GM19324 (cell line): ENCODE data around the gene ANKS1B.
A peak's percentile ranks its signal among the peaks of the same experiment; 100 is the strongest.
"Not testable (repeated sequence)": the region's sequence is repeated elsewhere in the genome, so short reads cannot be mapped to it uniquely, and the experiment has no call there.

ENCODE experiments used
- ATAC-seq: cut with Tn5 transposase; IDR thresholded peaks from one replicate; pipeline ENCODE4 v1.9.1; 2021; ENCODE audit warnings: mild to moderate bottlenecking, moderate library complexity; ENCODE audit not compliant: unreplicated experiment, low FRiP score

The ANKS1B gene

DNA sequence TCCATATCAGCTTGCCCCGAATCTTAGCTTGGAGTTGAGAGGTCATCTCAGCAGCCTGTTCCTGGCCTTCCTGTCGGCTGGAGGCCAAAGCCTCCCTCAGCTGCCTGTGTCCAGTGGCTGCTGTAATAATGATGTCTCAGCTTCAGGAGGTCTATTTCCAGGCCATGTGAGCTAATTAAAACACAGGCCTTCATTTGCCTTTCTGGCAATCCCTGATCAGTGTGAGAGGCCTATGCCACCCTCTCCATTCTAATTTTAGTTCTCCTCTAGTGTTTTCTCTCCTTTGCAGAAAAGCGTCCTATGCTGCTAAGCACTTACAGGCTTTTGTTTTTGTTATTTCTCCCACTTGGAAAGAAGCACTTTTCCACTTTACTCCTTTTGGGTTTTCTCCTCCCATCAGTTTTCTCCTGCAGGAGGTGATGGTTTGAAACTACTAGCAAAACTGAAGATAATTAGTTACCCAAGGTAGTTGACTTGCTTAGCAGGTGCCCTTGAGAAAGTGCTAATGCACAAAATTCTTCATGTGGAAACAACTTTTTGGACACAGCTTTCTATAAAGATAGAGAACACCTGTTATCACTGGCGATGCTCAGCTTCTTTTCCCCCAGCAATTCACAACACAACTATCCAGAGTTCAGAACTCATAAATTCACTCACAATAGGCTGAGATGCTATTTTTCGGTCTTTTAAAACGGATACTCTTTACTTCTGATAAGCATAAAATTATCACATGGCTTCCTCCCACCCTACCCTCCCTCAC is 592.5 kb downstream of the ANKS1B start:
- no peak for ATAC-seq

DNA sequence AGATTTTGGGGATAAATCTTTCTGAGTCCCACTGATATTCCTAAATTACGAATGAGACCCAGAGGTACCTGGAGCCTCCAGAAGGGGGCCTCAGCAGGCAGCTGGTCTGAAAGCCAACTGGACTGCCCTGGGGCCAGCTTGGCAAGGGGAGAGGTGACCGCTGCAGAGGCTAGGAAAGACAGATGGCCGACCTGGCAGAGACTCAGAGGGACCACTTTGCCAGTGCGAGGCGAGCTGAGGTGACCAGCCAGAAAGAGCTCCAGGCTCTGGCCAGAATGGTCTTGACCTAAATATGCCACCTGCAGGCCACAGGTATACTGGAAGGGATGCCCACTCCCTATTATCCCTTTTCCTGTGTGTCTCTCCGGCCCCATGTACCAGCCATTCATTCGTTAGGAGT is 594.0 kb downstream of the ANKS1B start:
- ATAC-seq = no peak

DNA sequence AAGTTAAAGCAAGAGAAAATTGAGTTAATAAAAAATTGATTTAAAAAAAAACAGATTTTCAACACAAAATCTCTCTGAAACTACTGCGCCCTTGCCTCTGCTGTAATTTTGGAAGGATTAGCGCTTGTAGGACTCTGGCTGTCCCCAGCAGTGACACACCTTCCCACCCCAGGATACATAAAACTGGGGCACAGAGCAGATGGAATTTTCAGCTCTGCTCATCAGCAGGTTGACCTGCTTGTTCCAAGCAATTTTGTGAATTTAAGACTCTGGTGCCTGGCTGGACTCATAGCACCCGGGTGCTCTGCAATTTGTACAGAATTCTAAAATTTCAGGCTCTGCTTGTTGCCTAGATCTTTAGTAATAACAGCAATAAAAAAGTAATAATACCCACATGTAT is 595.0 kb downstream of the ANKS1B start:
- no peak for ATAC-seq

DNA sequence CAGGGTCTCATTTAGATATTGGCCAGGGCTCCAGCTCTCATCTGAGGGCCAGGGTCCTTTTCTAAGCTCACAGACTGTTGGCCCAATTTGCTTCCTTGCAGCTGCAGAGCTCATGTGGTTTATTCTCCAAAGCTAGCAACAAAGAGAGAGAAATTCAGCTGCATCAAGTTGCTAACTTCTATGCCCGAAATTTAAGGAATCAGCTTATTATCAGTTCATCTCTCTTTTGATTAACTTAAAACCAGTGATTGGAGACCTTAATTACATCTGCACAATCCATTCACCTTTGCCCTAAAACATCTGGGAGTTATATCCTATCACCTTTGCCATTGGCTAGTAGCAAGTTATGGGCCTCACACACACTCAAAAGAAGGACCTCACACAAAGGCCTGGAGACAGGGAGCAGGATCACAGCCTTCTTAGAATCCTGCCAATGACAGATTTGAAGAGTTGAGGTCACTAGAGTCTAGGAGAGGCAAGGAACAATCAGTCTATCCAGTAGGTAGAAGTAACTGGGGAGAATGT is 596.0 kb downstream of the ANKS1B start:
- ATAC-seq = no peak

- ATAC-seq = no peak
These were observed 597.1 kb downstream of the ANKS1B start for GRCh38 chr12:99387661-99388060.

DNA sequence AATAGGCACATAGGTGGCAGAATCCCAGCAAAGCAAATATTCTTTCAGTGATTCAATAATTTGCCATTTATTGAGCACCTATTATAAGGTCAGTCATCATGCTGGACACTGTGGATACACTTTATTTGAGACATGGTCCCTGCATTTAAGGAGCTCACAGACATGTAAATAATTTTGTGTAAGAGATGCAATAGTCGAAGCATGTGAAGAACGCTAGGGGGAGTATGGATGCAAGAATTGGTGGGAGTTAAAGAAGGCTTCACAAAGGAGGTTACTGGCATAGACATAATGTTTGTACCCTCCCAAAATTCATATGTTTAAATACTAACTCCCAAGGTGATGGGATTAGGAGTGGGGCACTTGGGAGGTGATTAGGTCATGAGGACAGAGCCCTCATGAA is 597.8 kb downstream of the ANKS1B start:
- ATAC-seq = peak; percentile 39

GRCh38 chr12:99383258-99383657 is 601.5 kb downstream of the ANKS1B start:
- no peak for ATAC-seq

GRCh38 chr12:99381992-99382391 is 602.7 kb downstream of the ANKS1B start:
- peak; percentile 61 for ATAC-seq

DNA sequence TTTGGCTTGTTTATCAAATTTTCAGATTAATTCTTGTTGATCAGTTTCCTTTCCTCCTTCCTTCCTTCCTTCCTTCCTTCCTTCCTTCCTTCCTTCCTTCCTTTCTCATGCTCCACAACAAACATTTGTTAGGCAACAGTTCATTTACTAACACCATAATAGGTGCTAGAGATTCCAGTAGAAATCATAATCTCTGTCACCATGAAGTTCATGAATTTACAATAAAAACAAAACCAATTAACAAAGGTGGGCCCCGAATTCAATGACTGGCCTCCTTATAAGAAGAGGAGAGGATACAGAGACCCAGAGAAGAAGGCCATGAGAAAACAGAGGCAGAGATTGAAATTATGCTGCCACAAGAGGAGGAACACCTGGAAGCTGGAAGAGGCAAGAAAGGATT is 604.0 kb downstream of the ANKS1B start:
- no peak for ATAC-seq

DNA sequence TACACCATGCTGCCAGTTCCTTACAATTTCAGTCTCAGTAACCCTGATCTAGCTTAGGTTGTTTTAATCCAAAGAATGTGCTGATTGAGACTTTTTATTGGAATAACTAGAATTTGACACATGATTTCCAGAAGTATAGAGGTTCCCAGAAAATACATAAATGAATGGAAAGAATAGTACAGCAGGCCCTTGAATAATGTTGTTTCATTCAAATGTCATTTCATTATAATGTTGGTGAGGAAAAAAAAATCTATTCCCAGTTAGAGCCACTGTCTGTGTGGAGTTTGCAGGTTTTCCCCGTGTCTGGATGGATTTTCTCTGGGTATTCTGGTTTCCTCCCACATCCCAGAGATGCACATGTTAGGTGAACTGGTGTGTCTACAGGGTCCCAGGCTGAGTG is 610.7 kb downstream of the ANKS1B start:
- ATAC-seq = no peak

DNA sequence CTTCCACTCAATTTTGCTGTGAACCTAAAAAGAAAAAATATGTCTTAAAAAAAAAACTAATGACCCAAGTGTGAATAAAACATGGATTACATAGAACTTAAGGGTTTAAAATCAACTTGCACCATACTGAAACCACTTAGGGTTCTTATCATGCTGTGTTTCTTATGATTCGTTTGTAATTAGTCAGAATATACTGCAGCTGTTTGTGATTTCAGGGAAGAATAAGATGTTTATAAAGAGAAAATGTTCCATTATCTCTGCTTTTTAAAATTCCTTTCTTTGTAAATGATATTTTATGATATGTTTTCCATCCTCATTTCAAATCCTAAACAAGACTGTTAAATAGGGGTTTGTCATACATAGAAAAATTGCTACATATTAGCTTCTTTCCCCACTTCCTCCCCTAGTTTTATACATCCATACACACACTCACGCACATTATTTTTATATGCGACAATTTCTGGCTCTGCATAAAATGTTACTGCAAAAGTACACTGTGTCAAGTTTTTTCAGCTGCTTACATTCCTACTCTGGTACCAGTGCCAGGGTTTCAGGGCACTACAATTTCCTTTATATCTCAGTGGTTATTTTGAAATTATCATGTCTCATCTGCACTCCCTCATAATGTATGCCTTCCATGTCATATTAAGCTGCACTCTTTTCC is 612.3 kb downstream of the ANKS1B start:
- no peak for ATAC-seq

DNA sequence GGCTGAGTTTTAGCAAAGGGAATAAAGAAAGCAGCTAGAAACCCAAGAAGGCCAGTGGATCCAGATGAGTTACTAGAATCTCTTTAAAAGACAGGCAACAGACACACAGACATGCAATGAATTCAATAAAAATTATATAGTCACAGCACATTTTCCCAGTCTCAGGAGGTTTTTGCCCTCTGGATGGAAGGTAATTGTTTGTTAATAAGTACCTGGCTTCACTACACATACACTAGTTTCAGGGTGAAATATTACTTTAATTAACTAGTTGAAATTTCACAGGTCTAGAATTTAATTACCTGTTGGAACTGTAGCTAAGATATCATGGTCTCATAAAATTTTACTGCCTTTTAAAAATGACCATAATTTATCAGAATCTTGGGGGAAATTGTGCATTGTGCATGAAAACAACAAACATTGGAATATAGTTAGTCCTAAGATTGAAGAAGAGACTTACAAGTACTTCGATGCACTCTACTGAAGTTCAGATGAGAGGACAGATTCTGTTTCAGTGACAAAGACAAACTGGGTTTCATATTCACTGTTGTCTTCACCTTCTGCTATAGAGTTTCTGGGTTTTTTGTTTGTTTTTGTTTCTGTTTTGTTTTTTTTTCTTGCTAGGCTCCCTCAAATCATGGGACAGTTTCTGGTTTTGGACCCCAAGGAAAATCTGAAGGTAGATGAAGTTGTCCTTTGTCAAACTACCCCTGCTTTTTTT is 614.2 kb downstream of the ANKS1B start:
- peak; percentile 60 for ATAC-seq

DNA sequence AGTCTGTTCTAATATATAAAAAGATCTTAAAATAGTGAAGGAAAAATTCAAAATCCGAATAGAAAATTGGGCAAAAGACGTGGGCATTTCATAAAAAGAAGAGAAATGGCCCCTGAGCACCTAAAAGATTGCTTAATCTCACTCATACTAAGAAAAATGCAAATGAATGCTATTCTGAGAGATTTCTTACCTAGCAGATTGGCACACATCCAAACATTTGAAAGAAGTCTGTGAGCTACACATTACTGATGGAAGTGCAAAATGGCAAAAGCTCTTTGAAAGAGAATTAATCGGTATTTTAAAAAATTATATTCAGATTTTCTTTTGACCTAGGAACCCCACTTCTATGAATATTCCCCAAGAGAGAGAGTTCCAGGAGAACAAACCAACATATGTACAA is 617.6 kb downstream of the ANKS1B start:
- no peak for ATAC-seq

DNA sequence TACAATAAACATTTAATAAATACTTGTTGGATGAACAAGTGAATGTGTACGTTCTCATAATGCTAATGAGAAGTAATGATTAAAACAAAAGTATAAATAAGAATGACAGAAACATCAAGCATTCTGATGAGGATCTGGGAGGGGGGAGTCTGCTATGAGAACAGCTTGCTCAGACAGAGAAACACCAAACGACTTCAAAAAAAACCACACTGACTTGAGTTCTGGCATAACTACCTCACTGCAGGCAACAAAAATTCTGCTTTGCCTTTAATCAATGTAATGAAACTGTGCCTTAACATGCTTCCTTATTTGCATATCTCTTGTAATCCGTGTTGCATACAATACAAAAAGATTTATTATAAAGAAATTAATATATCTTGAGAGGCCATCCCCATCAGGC is 632.5 kb downstream of the ANKS1B start:
- no peak for ATAC-seq

DNA sequence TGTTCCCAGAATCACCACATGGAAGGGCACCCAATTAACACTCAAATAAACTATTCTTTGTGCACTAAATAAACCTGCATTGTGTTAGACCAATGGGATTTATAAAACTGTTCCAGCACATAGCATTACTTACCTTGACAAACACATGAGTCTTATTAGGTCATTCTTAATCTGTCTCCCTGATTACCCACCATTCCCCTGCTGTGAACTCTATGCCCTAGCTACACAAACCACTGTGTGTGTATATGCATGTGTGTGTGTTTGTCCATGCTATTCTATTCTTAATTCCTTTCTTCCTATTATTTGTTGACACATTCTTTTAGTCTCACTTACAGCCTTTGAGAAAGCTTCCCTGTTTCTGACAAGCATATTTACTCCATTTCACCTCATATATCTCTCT is 640.8 kb downstream of the ANKS1B start:
- no peak for ATAC-seq

DNA sequence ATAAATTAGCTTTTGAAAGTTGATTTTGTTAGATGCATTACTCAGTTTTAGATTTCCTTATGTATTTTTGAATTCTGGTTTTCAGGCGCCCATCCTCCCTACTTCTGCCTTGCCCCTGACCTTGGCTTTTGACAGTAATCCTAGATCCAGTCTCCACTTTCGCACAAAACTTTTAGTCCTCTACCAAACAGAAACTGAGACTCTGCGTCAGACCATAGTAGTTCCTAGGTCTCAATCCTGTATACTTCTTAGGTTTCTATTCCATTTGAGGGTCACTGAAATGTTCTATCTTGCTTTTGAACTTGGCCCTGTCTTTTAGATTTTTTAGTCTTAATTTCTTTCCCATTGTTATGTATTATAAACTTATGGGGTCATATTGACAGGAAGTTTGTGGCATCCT is 645.1 kb downstream of the ANKS1B start:
- ATAC-seq = no peak

- no peak for ATAC-seq
These were observed 650.3 kb downstream of the ANKS1B start for GRCh38 chr12:99334285-99335056.

GRCh38 chr12:99332936-99333591 is 651.7 kb downstream of the ANKS1B start:
- ATAC-seq = no peak

GRCh38 chr12:99330216-99330615 is 654.5 kb downstream of the ANKS1B start:
- no peak for ATAC-seq

DNA sequence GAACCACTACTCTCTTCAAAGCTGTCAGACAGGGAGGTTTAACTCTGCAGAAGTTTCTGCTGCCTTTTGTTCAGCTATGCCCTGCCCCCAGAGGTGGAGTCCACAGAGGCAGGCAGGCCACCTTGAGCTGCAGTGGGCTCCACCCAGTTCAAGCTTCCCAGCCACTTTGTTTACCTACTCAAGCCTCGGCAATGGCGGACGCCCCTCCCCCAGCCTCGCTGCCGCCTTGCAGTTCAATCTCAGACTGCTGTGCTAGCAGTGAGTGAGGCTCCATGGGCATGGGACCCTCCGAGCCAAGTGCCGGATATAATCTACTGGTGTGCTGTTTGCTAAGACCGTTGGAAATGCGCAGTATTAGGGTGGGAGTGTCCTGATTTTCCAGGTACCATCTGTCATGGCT is 663.5 kb downstream of the ANKS1B start:
- not testable (repeated sequence) for ATAC-seq
